Smooth muscle cell (in vitro differentiated cells): Measurements from ENCODE around the gene LRRC27. TPM values are rescaled to one million over a fixed set of nuclear protein-coding genes. Genes with fewer than 3 reads are reported as not detected.
A peak's percentile ranks its signal among the peaks of the same experiment; 100 is the strongest.

Experiments
- DNase-seq: peaks from one replicate; lab custom pipeline; 2025; ENCODE audit not compliant: unreplicated experiment; lab: John Stamatoyannopoulos, UW
- H2AFZ ChIP-seq: fragments of 200-600 bp; sonication (generic); 2 replicates; pipeline ENCODE4 v1.6.0; 2016; ENCODE audit warnings: antibody characterized with exemption, low read depth, mild to moderate bottlenecking
- H3F3A ChIP-seq: fragments of 200-600 bp; sonication (generic); 2 replicates; pipeline ENCODE4 v1.6.0; 2017; ENCODE audit warnings: antibody characterized with exemption, low read depth
- H3K27ac ChIP-seq: fragments of 200-600 bp; sonication (generic); 2 replicates; pipeline ENCODE4 v1.5.1; 2016; ENCODE audit warnings: low read depth, mild to moderate bottlenecking
- H3K27me3 ChIP-seq: fragments of 200-600 bp; sonication (generic); 2 replicates; pipeline ENCODE4 v1.6.1; 2016; ENCODE audit warnings: low read depth, mild to moderate bottlenecking
- H3K36me3 ChIP-seq: fragments of 200-600 bp; sonication (generic); 2 replicates; pipeline ENCODE4 v1.5.1; 2016; ENCODE audit warnings: low read depth
- H3K4me1 ChIP-seq: fragments of 200-600 bp; sonication (generic); 2 replicates; pipeline ENCODE4 v1.5.1; 2016; ENCODE audit warnings: low read depth
- H3K4me2 ChIP-seq: fragments of 200-600 bp; sonication (generic); 2 replicates; pipeline ENCODE4 v1.6.0; 2016; ENCODE audit warnings: mild to moderate bottlenecking
- H3K4me3 ChIP-seq: fragments of 200-600 bp; sonication (generic); 2 replicates; pipeline ENCODE4 v1.5.1; 2016; ENCODE audit warnings: mild to moderate bottlenecking
- H3K79me2 ChIP-seq: fragments of 200-600 bp; sonication (generic); 2 replicates; pipeline ENCODE4 v1.6.0; 2016; ENCODE audit warnings: low read depth, mild to moderate bottlenecking
- H3K9ac ChIP-seq: fragments of 200-600 bp; sonication (generic); 2 replicates; pipeline ENCODE4 v1.6.0; 2016; ENCODE audit warnings: low read depth
- H3K9me3 ChIP-seq: fragments of 200-600 bp; sonication (generic); replicated peaks from 2 replicates; pipeline ENCODE4 v1.5.1; 2016; ENCODE audit warnings: low read depth
- H4K20me1 ChIP-seq: fragments of 200-600 bp; sonication (generic); 2 replicates; pipeline ENCODE4 v1.6.0; 2016; ENCODE audit warnings: low read depth
- CTCF ChIP-seq: fragments of 200-600 bp; sonication (generic); IDR thresholded peaks from 2 replicates; pipeline ENCODE4 v1.5.1; 2017; ENCODE audit warnings: borderline replicate concordance, mild to moderate bottlenecking, antibody characterized with exemption; ENCODE audit not compliant: insufficient read depth, poor library complexity, severe bottlenecking
- WGBS: methylation state at CpG from one replicate; pipeline ENCODE4 v1.1.7; 2016; ENCODE audit warnings: low lambda C conversion rate; 5-methylcytosine and 5-hydroxymethylcytosine counted together
- polyA plus RNA-seq: library from polyadenylated mRNA; unstranded; fragments of >200 nt; fragmentation: Nextera tagmentation; extraction: Ambion mirVana; gene quantifications from 2 replicates; pipeline ENCODE4 v1.2.1, GENCODE V29; 2016
- total RNA-seq: library from RNA; depleted of rRNA; stranded (reverse); fragments of >200 nt; gene quantifications from 2 replicates; pipeline ENCODE4 v1.2.3, GENCODE V29; 2014

Gene LRRC27
- total and polyA plus RNA-seq, 2 experiments from 2014 or later: 7.6 to 11.5 TPM

GRCh38 chr10:132363921-132364593 lies 32.1 kb downstream of the LRRC27 start:
- Histone ChIP-seq H2AFZ (no peak overlapping the region), H3K27ac (no peak overlapping the region), H3K9me3 (no peaks in the 10 kb centered on the region), H3K9ac (no peak overlapping the region), H3K4me1 (no peaks in the 10 kb centered on the region), H3K4me3 (no peak overlapping the region), H3K4me2 (no peak overlapping the region), H3K36me3 (no peaks in the 10 kb centered on the region), H3F3A (peaks cover 4% of the 10 kb centered on the region), H3K27me3 (no peaks in the 10 kb centered on the region), H3K79me2 (no peaks in the 10 kb centered on the region), H4K20me1 (no peaks in the 10 kb centered on the region)
- TF ChIP-seq CTCF: no peak
- DNase-seq: peak; percentile 92
- WGBS: 70% methylated on average over 14 of the region's 16 CpGs

- H3K9ac ChIP-seq: no peak overlapping the region
- H3K27me3 ChIP-seq: no peaks in the 10 kb centered on the region
- H3K27ac ChIP-seq: no peak overlapping the region
- H2AFZ ChIP-seq: no peak overlapping the region
- no peaks in the 10 kb centered on the region for H3K9me3 ChIP-seq
- no peak overlapping the region for H3K4me3 ChIP-seq
- WGBS: 95% methylated on average over 11 of the region's 14 CpGs
- H4K20me1 ChIP-seq: no peaks in the 10 kb centered on the region
- H3F3A ChIP-seq: peaks cover 4% of the 10 kb centered on the region
- TF ChIP-seq CTCF: no peak
- no peaks in the 10 kb centered on the region for H3K4me1 ChIP-seq
- no peak for DNase-seq
- H3K79me2 ChIP-seq: no peaks in the 10 kb centered on the region
- no peaks in the 10 kb centered on the region for H3K36me3 ChIP-seq
- no peak overlapping the region for H3K4me2 ChIP-seq
Measured at GRCh38 chr10:132364594-132364970, 32.6 kb downstream of the LRRC27 start.

- no peaks in the 10 kb centered on the region for H3K4me1 ChIP-seq
- H3K79me2 ChIP-seq: no peaks in the 10 kb centered on the region
- no peak overlapping the region for H2AFZ ChIP-seq
- no peaks in the 10 kb centered on the region for H4K20me1 ChIP-seq
- no peak for DNase-seq
- no peak overlapping the region for H3K27ac ChIP-seq
- no peak overlapping the region for H3K4me3 ChIP-seq
- no peaks in the 10 kb centered on the region for H3K36me3 ChIP-seq
- H3K9me3 ChIP-seq: no peaks in the 10 kb centered on the region
- H3K9ac ChIP-seq: no peak overlapping the region
- WGBS: 96% methylated on average over 9 of the region's 9 CpGs
- H3K27me3 ChIP-seq: no peaks in the 10 kb centered on the region
- no peak overlapping the region for H3K4me2 ChIP-seq
- peaks cover 4% of the 10 kb centered on the region for H3F3A ChIP-seq
- no peak for TF ChIP-seq CTCF
Measured at GRCh38 chr10:132365102-132365501, 33.1 kb downstream of the LRRC27 start.

GRCh38 chr10:132366006-132366405 lies 34.0 kb downstream of the LRRC27 start:
- Histone ChIP-seq H3K4me1 (no peaks in the 10 kb centered on the region), H3K27ac (no peak overlapping the region), H3K27me3 (no peaks in the 10 kb centered on the region), H3K4me3 (no peak overlapping the region), H3K79me2 (no peaks in the 10 kb centered on the region), H3K4me2 (no peak overlapping the region), H4K20me1 (no peaks in the 10 kb centered on the region), H3K9me3 (no peaks in the 10 kb centered on the region), H3K36me3 (no peaks in the 10 kb centered on the region), H2AFZ (no peak overlapping the region), H3F3A (peaks cover 4% of the 10 kb centered on the region), H3K9ac (no peak overlapping the region)
- DNase-seq: no peak
- TF ChIP-seq CTCF: no peak
- WGBS: 96% methylated on average over 8 of the region's 8 CpGs
